Stimulated activated CD4-positive, alpha-beta T cell treated with anti-CD3 and anti-CD28 coated beads, Interleukin-4, amount 100 ng/mL, for 1 hour (primary cell): ENCODE results near the gene SESTD1.

Experiments
- DNase-seq: peaks from one replicate; pipeline ENCODE4 v3.0.0-alpha.2; 2020

Gene SESTD1, protein sequence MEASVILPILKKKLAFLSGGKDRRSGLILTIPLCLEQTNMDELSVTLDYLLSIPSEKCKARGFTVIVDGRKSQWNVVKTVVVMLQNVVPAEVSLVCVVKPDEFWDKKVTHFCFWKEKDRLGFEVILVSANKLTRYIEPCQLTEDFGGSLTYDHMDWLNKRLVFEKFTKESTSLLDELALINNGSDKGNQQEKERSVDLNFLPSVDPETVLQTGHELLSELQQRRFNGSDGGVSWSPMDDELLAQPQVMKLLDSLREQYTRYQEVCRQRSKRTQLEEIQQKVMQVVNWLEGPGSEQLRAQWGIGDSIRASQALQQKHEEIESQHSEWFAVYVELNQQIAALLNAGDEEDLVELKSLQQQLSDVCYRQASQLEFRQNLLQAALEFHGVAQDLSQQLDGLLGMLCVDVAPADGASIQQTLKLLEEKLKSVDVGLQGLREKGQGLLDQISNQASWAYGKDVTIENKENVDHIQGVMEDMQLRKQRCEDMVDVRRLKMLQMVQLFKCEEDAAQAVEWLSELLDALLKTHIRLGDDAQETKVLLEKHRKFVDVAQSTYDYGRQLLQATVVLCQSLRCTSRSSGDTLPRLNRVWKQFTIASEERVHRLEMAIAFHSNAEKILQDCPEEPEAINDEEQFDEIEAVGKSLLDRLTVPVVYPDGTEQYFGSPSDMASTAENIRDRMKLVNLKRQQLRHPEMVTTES

GRCh38 chr2:179264368-179265081, at the start of gene SESTD1:
Gene SESTD1, minus strand, starts transcription at chr2:179264832. Its CDS starts 72,991 bp downstream, at chr2:179191841.
- peak; percentile 61 for DNase-seq

- DNase-seq: no peak
Measured at GRCh38 chr2:179313057-179313456, 48.4 kb upstream of the SESTD1 start.

GRCh38 chr2:179311101-179311500, 46.5 kb upstream of the SESTD1 start:
- no peak for DNase-seq

DNA sequence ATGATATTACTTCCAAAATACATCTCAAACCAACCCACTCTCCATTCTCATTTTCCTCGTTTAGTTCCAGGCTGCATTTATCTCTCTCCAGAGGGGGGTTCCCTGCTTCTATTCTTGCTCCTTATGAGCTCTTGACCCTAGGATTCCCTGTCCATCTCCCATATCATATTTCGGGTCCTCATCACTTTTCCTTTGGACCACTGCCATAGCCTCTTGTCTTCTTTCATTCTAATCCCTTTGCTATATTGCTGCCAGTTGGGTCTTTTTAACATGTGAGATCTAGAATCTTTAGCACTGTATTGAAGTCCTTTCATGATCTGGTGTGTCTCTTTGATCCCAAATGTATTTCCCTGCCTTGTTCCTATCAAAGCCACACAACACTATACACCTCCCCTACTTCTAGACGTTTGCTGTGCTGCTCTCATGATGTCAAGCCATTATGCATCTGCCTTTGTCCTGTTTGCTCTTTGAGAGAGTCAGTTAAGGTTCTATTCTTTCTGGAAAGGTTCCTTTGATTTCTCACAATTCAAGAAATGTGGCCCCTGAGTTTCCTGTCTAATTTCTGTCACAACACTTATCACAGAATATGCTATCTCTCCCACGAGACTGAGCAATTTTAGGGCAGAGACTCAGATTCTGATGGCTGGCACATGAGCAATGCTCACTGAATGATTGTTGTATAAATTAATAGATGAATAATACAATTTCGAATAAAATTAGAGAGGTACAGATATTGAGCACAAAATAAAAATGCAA, 43.2 kb upstream of the SESTD1 start:
- DNase-seq: no peak

- no peak for DNase-seq
Measured at GRCh38 chr2:179305125-179305524, 40.5 kb upstream of the SESTD1 start.

- DNase-seq: no peak
Measured at GRCh38 chr2:179304424-179304823, 39.8 kb upstream of the SESTD1 start.

DNA sequence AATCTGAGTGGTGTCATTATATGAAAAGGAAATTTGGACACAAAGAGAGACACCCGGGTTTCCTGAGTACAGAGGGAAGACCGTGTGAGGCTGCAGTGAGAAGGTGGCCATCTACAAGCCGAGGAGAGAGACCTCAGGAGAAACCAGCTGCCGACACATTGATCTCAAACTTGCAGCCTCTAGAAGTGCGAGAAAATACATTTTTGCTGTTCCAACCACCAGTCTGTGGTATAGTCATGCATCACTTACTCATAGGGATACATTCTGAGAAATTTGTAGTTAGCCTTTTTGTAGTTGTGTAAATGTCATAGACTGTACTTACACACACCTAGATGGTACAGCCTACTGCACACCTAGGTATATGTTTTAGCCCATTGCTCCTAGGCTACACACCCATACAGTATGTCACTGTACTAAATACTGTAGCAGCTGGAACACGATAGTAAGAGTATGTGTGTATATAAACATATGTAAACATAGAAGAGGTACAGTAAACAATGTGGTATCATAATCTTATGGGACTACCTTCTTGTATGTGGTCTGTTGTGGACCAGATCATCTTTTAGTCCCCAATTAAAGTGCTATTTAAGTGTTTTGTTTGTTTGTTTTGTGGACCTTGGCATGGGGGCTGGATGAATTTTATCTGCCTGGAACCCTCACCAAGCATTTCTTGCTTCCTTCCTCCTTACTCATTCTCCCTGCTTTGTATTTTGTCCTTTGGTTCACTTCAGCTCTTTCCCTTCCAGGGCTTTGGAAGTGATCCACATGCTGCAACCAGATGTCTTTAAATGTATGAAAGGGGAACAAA, 38.3 kb upstream of the SESTD1 start:
- DNase-seq: no peak

DNA sequence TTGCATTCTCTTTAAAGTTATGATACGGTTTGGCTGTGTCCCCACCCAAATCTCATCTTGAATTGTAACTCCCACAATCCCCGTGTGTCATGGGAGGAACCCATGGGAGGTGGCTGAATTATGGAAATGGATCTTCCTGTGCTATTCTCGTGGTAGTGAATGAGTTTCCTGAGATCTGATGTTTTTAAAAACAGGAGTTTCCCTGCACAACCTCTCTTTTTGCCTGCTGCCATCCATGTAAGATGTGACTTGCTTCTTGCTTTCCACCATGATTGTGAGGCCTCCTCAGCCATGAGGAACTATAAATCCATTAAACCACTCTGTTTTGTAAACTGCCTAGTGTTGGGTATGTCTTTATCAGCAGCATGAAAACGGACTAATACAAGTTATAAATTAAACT, 37.5 kb upstream of the SESTD1 start:
- no peak for DNase-seq

DNA sequence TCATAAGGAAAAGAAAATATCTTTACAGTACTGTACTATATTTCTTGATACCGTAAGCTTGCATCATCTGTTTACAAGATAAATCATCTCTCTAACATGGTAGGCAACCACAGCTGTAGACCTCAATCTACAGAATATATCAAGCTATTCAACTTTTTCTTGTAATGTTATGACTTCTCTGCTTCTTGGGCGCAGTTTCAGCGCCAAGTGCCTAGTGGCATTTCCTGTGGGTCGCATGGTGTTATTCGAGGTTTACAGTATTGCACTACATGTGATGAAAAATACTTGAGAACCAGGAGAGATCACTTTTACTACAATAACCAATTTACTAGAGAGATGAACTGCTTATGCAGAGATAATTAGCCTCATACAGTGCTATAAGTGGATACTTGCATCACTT, 34.0 kb upstream of the SESTD1 start:
- DNase-seq: no peak

DNA sequence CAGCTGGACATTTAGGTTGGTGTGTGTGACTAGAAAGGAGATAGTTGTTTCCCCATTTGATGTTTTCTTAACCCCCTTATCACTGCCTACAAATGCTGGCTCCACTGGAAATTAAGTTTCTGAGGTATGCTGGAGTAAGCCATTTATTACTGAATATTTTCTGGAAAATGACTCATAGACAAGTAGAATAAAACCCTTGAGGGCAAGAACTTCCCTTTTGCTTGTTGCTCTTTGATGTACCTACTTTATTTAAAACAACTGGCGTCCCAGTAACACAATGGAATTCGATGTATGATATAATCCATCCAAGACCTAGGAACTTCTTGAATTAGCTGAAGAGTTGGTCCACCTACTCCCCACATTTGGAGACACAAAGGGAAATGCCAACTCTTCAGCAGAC, 33.3 kb upstream of the SESTD1 start:
- no peak for DNase-seq

- DNase-seq: no peak
Measured at GRCh38 chr2:179290329-179290728, 25.7 kb upstream of the SESTD1 start.

- no peak for DNase-seq
Measured at GRCh38 chr2:179285060-179285459, 20.4 kb upstream of the SESTD1 start.

DNA sequence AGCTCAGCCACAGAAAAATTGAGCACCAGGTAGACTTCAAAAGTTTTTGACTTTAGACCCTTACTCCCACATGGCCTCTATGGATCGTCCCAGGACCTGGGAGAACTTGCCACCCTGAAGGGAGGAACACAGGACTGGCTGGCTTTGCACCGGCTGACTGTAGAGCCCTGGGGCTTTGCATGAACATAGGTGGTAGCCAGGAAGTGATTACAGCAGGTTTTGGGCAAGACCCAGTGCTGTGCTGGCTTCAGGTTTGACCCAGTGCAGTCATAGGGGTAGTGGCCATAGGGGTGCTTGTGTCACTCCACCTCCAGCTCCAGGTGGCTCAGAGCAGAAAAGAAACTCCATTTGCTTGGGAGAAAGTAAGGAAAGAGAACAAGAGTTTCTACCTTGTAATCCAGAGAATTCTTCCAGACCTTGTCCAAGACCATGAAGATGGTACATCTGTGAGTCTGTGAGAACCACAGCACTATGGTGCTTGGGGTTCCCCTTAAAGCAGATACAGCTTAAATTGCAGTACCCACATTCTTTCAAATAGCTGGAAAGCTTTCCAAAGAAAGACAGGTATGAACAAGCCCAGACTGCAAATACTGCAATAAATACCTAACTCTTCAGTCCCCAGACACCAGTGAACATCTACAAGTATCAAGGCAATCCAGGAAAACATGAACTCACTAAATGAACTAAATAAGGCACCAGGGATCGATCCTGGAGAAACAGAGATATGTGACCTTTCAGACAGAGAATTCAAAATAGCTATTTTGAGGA, 13.0 kb upstream of the SESTD1 start:
- DNase-seq: no peak

DNA sequence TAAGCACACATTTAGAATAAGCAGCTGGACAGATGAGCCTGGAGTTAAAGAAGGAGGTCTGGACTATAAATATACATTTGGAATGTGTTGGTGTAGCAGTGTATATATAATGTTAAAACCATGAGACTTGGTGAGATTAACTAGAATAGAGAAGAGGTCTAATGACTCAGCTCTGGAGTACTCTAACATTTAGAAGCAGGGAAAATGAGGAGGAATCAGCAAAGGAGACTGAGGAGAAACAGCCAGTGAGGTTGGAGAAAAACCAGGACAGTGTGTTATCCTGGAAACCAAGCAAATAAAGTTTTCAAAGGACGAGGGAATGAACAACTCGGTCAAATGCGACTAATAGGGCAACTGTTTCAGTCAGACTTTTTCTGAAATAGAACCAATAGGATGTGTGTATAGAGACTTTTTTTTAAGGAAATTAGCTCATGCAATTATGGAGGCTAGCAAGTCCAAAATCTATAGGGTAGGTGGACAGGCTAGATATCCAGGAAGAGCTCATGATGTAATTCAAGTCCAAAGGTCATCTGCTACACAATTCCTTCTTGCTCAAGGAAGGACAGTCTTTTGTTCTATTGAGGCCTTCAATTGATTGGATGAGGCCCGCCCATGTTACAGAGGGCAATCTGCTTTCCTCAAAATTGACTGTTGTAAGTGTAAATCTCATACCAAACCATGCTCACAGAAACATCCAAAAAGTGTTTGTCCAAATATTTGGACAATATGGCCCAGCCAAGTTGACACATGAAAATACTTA, 10.8 kb upstream of the SESTD1 start:
- no peak for DNase-seq

GRCh38 chr2:179274749-179275148, 10.1 kb upstream of the SESTD1 start:
- DNase-seq: no peak

DNA sequence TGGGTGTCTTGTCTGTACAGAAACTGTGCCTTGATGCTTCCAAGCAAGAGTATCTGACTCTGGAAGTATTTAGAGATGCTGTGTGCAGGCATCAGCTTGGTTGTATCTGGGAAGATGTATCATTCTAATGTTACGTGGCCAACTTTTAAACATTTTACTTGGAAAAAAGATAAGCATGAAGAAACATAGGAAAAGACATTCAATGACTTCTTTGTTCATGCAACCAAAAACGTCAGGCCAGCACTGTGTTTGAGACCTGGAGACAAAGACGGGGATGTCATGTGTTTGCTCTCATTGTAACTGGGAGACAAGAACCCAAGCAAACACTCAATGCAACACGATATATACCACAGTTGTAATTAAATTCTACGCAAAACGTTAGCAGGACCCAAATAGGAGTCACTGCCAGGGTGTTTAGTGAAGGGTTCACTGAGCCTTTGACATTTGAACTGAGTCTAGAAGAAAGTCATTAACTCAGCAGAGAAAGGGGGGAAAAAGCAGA, 8.9 kb upstream of the SESTD1 start:
- no peak for DNase-seq

DNA sequence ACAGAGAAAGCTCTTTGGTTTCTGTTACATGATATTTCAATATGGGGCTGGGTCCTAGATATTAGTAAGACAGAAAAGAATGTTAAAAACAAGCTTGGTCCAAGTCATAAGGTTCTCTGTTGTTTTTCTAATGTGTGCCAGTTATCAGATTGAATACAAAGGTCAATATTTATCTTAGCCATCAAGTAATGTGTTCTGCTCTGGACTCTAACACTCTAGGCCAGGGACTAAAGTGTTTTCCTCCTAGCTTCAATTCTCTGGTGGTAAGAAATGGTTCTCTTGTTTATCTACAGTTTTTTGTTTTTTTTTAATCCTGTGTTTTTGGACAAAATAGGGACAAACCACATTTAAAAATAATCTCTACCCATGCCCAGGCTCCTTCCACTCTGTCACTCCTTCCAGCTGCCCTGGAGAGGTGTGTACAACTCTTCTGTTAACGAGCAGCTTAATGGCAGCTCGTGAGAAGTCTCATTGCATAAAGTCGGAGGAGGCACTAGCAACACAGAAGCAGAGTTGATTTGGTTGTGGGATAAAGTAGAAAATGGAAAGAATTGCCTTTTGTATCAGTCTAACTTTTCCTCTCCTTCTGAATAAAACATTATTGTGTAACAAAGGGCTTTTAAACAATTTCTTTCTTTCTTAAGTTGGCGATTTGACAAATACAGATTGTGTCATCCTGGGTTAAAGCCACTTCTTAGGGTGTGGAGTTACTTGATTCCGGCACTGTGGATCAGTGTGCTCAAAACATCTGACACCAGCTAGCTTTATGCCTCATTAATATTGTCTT, 8.0 kb upstream of the SESTD1 start:
- no peak for DNase-seq

- DNase-seq: no peak
Measured at GRCh38 chr2:179270689-179271088, 6.1 kb upstream of the SESTD1 start.

GRCh38 chr2:179268277-179268925, 3.8 kb upstream of the SESTD1 start:
- no peak for DNase-seq
